ENCODE measurements around the gene SPEM3.

The SPEM3 gene

GRCh38 chr17:7440113-7440833, 11.6 kb downstream of the SPEM3 start:
- no peak for DNase-seq (ENCODE audit: low read depth in 2 of 2, low spot score in 1 of 2)

GRCh38 chr17:7440834-7441195, 12.2 kb downstream of the SPEM3 start:
- no peak for DNase-seq (ENCODE audit: low read depth in 2 of 2, low spot score in 1 of 2)

GRCh38 chr17:7441266-7441665, 12.6 kb downstream of the SPEM3 start:
- no peak for DNase-seq (ENCODE audit: low read depth in 2 of 2, low spot score in 1 of 2)

GRCh38 chr17:7442142-7442541, 13.5 kb downstream of the SPEM3 start:
- no peak for DNase-seq (ENCODE audit: low read depth in 2 of 2, low spot score in 1 of 2)

GRCh38 chr17:7443499-7444485, 15.1 kb downstream of the SPEM3 start:
- no peak for DNase-seq (ENCODE audit: low read depth in 2 of 2, low spot score in 1 of 2)

- no peak for DNase-seq (ENCODE audit: low read depth in 2 of 2, low spot score in 1 of 2)
These were observed 16.3 kb downstream of the SPEM3 start, which contains the start of gene CHRNB1 for GRCh38 chr17:7444682-7445618. CHRNB1 (plus strand) TSS chr17:7445061; CDS start chr17:7445128, 67 bp downstream.

- DNase-seq (ENCODE audit: low read depth in 2 of 2, low spot score in 1 of 2) = no peak
These were observed 16.9 kb downstream of the SPEM3 start for GRCh38 chr17:7445619-7445968.

GRCh38 chr17:7448461-7448860, 19.8 kb downstream of the SPEM3 start:
- DNase-seq (ENCODE audit: low read depth in 2 of 2, low spot score in 1 of 2) = no peak

GRCh38 chr17:7459961-7460545, 31.4 kb downstream of the SPEM3 start:
- no peak for DNase-seq (ENCODE audit: low read depth in 2 of 2, low spot score in 1 of 2)

- DNase-seq (ENCODE audit: low read depth in 2 of 2, low spot score in 1 of 2) = no peak
These were observed 32.4 kb downstream of the SPEM3 start for GRCh38 chr17:7460850-7461660.

GRCh38 chr17:7462474-7463371, 34.1 kb downstream of the SPEM3 start:
- DNase-seq (ENCODE audit: low read depth in 2 of 2, low spot score in 1 of 2) = no peak

GRCh38 chr17:7463372-7463846, 34.8 kb downstream of the SPEM3 start:
- DNase-seq (ENCODE audit: low read depth in 2 of 2, low spot score in 1 of 2) = no peak

- no peak for DNase-seq (ENCODE audit: low read depth in 2 of 2, low spot score in 1 of 2)
These were observed 35.4 kb downstream of the SPEM3 start for GRCh38 chr17:7464081-7464480.

GRCh38 chr17:7465597-7466275, 37.1 kb downstream of the SPEM3 start:
- no peak for DNase-seq (ENCODE audit: low read depth in 2 of 2, low spot score in 1 of 2)

GRCh38 chr17:7466318-7466638, 37.6 kb downstream of the SPEM3 start:
- DNase-seq (ENCODE audit: low read depth in 2 of 2, low spot score in 1 of 2) = no peak

GRCh38 chr17:7466639-7467341, 38.1 kb downstream of the SPEM3 start:
- no peak for DNase-seq (ENCODE audit: low read depth in 2 of 2, low spot score in 1 of 2)

GRCh38 chr17:7467498-7467897, 38.8 kb downstream of the SPEM3 start:
- DNase-seq (ENCODE audit: low read depth in 2 of 2, low spot score in 1 of 2) = no peak

GRCh38 chr17:7468290-7468689, 39.6 kb downstream of the SPEM3 start:
- no peak for DNase-seq (ENCODE audit: low read depth in 2 of 2, low spot score in 1 of 2)

Measured in stimulated activated CD8-positive, alpha-beta memory T cell treated with anti-CD3 and anti-CD28 coated beads, Interleukin-4, amount 100 ng/mL, for 1 hour (primary cell).